ENCODE results near the gene GCN1. TPM values are rescaled to one million over a fixed set of nuclear protein-coding genes. Genes with fewer than 3 reads are reported as not detected.

Gene GCN1
- total and polyA plus RNA-seq, 2 of the 8 experiments (the other 6 are each of a cell fraction or from before 2014, with no cell fraction given) = 61.4 to 133 TPM

GRCh38 chr12:120215357-120215735 is 20.8 kb upstream of the GCN1 start:
- CTCF ChIA-PET (ENCODE audit: partially characterized antibody) = interaction anchor here (0.7 kb wide), 1 partner anchor 9 kb away, joined by 3 read pairs; no protein-coding TSS in a partner anchor
- no peaks in the 10 kb centered on the region for H3K4me1 ChIP-seq (replicated peaks in 1 of 4; ENCODE audit: control insufficient read depth in 3 of 4, insufficient read depth in 4 of 4, low read length in 3 of 4)
- H2BK15ac ChIP-seq (ENCODE audit: low read length) = no peak overlapping the region
- H3K27ac ChIP-seq (ENCODE audit: low read depth, low read length) = no peak overlapping the region
- no peak overlapping the region for H2AK5ac ChIP-seq (ENCODE audit: low read depth, low read length)
- H3K56ac ChIP-seq (replicated peaks; ENCODE audit: insufficient read length, low read depth, low read length) = no peak overlapping the region
- peaks cover 4 to 12% of the 10 kb centered on the region in 2 experiments for H4K20me1 ChIP-seq (replicated peaks in 1 of 2; ENCODE audit: control insufficient read depth in 1 of 2, insufficient read depth in 2 of 2, low read length in 2 of 2)
- H3K14ac ChIP-seq (ENCODE audit: insufficient read length) = no peak overlapping the region
- no peaks in the 10 kb centered on the region for H3K79me2 ChIP-seq (ENCODE audit: control insufficient read depth in 1 of 2, insufficient read depth in 2 of 2, low read length in 2 of 2)
- H3K23ac ChIP-seq (ENCODE audit: insufficient read length) = no peak overlapping the region
- FAIRE-seq (no peak), DNase-seq (ENCODE audit: low read depth in 1 of 2, low spot score in 2 of 2) (no peak)
- no peak overlapping the region for H2BK120ac ChIP-seq (replicated peaks; ENCODE audit: low read depth, low read length)
- H3K23me2 ChIP-seq (ENCODE audit: low read depth, low read length) = no peaks in the 10 kb centered on the region
- no peak overlapping the region for H4K5ac ChIP-seq (ENCODE audit: insufficient read length, low read depth, low read length)
- no peak overlapping the region for H4K91ac ChIP-seq (replicated peaks; ENCODE audit: insufficient read length, low read length)
- no peak overlapping the region for H2BK5ac ChIP-seq (ENCODE audit: low read depth, low read length)
- H3K4me3 ChIP-seq (ENCODE audit: extremely low read depth in 1 of 4, insufficient read depth in 2 of 4, low read depth in 3 of 4, low read length in 4 of 4) = no peak overlapping the region
- no peak overlapping the region for H3K9ac ChIP-seq (replicated peaks in 1 of 4; ENCODE audit: extremely low read depth in 1 of 4, low read depth in 3 of 4, low read length in 3 of 4)
- H2BK20ac ChIP-seq (ENCODE audit: low read length) = no peak overlapping the region
- H3K27me3 ChIP-seq (replicated peaks in 1 of 4; ENCODE audit: control insufficient read depth in 3 of 4, extremely low read depth in 1 of 4, insufficient read depth in 3 of 4, low read length in 3 of 4) = no peaks in the 10 kb centered on the region
- H2BK12ac ChIP-seq (ENCODE audit: low read depth, low read length) = no peak overlapping the region
- no peak overlapping the region for H3K4me2 ChIP-seq (ENCODE audit: insufficient read depth in 1 of 2, low read depth in 2 of 2, low read length in 2 of 2)
- WGBS, 2 experiments (ENCODE audit: extremely low coverage in 1 of 2, insufficient coverage in 1 of 2, insufficient read length in 1 of 2, insufficient replicate concordance in 2 of 2, low coverage in 1 of 2, low lambda C conversion rate in 2 of 2, missing lambda C conversion rate in 1 of 2) = 92% methylated on average over 15 of the region's 15 CpGs; no CpG with 5 or more reads in 1 of the 2 experiments
- peaks cover 9 to 48% (median 32%) of the 10 kb centered on the region in 4 experiments for H3K36me3 ChIP-seq (ENCODE audit: control insufficient read depth in 2 of 4, insufficient read depth in 4 of 4, low read length in 3 of 4)
- H3K9me3 ChIP-seq (ENCODE audit: insufficient read depth in 2 of 2, low read depth in 1 of 2, low read length in 1 of 2) = no peaks in the 10 kb centered on the region
- no peak overlapping the region for H2AFZ ChIP-seq (ENCODE audit: low read length)
- no peak overlapping the region for H3K4ac ChIP-seq (replicated peaks; ENCODE audit: insufficient read length, low read depth, low read length)
- no peaks in the 10 kb centered on the region for H3K79me1 ChIP-seq (ENCODE audit: low read depth, low read length)
- H3K18ac ChIP-seq (ENCODE audit: extremely low read depth, low read length) = no peak overlapping the region
- no peak overlapping the region for H4K8ac ChIP-seq (ENCODE audit: extremely low read depth, insufficient read depth, low read length)
- POLR2A ChIA-PET (ENCODE audit: partially characterized antibody) = interaction anchor here (1.6 to 88.3 kb wide), 4 partner anchors 10 to 52 kb away, joined by 4 to 4270 read pairs (median 656); partner anchors contain the start of genes GCN1, PXN, RNU4-1 and RNU4-2
- TF ChIP-seq BACH1 (IDR thresholded peaks at IDR 0.05; ENCODE audit: low read length) = no peak
- TF ChIP-seq CHD1 (IDR thresholded peaks at IDR 0.05; ENCODE audit: low read depth, low read length) = no peak
- no peak for TF ChIP-seq KDM4A (IDR thresholded peaks at IDR 0.05; ENCODE audit: low read depth, low read length, severe bottlenecking)
- no peak for TF ChIP-seq TEAD4 (IDR thresholded peaks at IDR 0.05; ENCODE audit: low read depth, low read length)
- no peak for TF ChIP-seq SP4 (IDR thresholded peaks at IDR 0.05; ENCODE audit: low read length)
- TF ChIP-seq SIN3A (conservative IDR thresholded peaks at IDR 0.05 in 1 of 2, IDR thresholded peaks at IDR 0.05 in 1 of 2; ENCODE audit: low read depth in 1 of 2, low read length in 2 of 2) = no peak
- no peak for TF ChIP-seq EP300 (IDR thresholded peaks at IDR 0.05; ENCODE audit: borderline replicate concordance in 1 of 2, low read depth in 2 of 2, low read length in 2 of 2)
- no peak for TF ChIP-seq TAF1 (IDR thresholded peaks at IDR 0.05; ENCODE audit: low read depth, low read length)
- TF ChIP-seq RAD21 (IDR thresholded peaks at IDR 0.05 in 1 of 2, conservative IDR thresholded peaks at IDR 0.05 in 1 of 2; ENCODE audit: low read depth in 2 of 2, low read length in 2 of 2) = no peak
- TF ChIP-seq EGR1 (IDR thresholded peaks at IDR 0.05; ENCODE audit: borderline replicate concordance, low read depth, low read length) = no peak
- no peak for TF ChIP-seq SAP30 (IDR thresholded peaks at IDR 0.05; ENCODE audit: insufficient read depth, insufficient replicate concordance, low read length)
- no peak for TF ChIP-seq TAF7 (optimal IDR thresholded peaks at IDR 0.05; ENCODE audit: borderline replicate concordance, low read depth, low read length)

Data from H1 (cell line).